IMR-90 (cell line): Measurements from ENCODE around the gene ACP2. TPM values are rescaled to one million over a fixed set of nuclear protein-coding genes. Genes with fewer than 3 reads are reported as not detected.

ENCODE experiments used
- ATAC-seq: fragments of 200-7000 bp; cut with Tn5 transposase; 2 replicates; pipeline ENCODE4 v1.9.1; 2020; ENCODE audit warnings: low read depth, mild to moderate bottlenecking, moderate library complexity
- BruUV-seq: library from RNA; stranded (reverse); fragments of 400-500 nt; replicated peaks from 2 replicates; lab custom pipeline; 2021; lab: Mats Ljungman, UMichigan
- CTCF ChIA-PET: fragments of 300-600 bp; formaldehyde crosslinking; extraction: SDS; loops from one replicate; lab custom pipeline; 2021; ENCODE audit warnings: antibody characterized with exemption; lab: Yijun Ruan, JAX
- POLR2A ChIA-PET: fragments of 300-600 bp; sonication (Branson Sonifier 250); formaldehyde crosslinking; loops from one replicate; lab custom pipeline; 2022; ENCODE audit warnings: antibody characterized with exemption; ENCODE audit not compliant: unreplicated experiment; lab: Charles Lee
- DNase-seq: peaks from one replicate; pipeline ENCODE4 v3.0.0; 2013
- H2AFZ ChIP-seq: replicated peaks from 2 replicates; pipeline ENCODE3; 2013; ENCODE audit warnings: low read length, mild to moderate bottlenecking; ENCODE audit not compliant: poor library complexity
- H2AK5ac ChIP-seq: 2 replicates; pipeline ENCODE4 v1.6.1; 2013; ENCODE audit warnings: low read depth, low read length, inconsistent platforms
- H2AK9ac ChIP-seq: replicated peaks from 2 replicates; pipeline ENCODE3; 2013; ENCODE audit warnings: mild to moderate bottlenecking, low read depth, low read length, moderate library complexity; ENCODE audit not compliant: poor library complexity
- H2BK120ac ChIP-seq: 2 replicates; pipeline ENCODE4 v1.6.1; 2013; ENCODE audit warnings: low read depth, low read length, inconsistent platforms
- H2BK15ac ChIP-seq: 3 replicates; pipeline ENCODE4 v1.6.1; 2013; ENCODE audit warnings: low read depth, low read length, inconsistent platforms
- H2BK20ac ChIP-seq: 2 replicates; pipeline ENCODE4 v1.6.1; 2013; ENCODE audit warnings: low read depth, mild to moderate bottlenecking, inconsistent platforms, low read length, moderate library complexity
- H2BK5ac ChIP-seq: 2 replicates; pipeline ENCODE4 v1.6.1; 2013; ENCODE audit warnings: mild to moderate bottlenecking, low read depth, low read length, inconsistent platforms; ENCODE audit not compliant: poor library complexity, severe bottlenecking
- H3K14ac ChIP-seq: replicated peaks from 2 replicates; pipeline ENCODE4 v1.6.1; 2013; ENCODE audit warnings: low read depth, low read length, inconsistent platforms
- H3K18ac ChIP-seq: 2 replicates; pipeline ENCODE4 v1.6.1; 2013; ENCODE audit warnings: low read depth, low read length, control low read depth
- H3K23ac ChIP-seq: 2 replicates; pipeline ENCODE4 v1.6.1; 2013; ENCODE audit warnings: low read depth, low read length, inconsistent platforms
- H3K27ac ChIP-seq: 2 replicates; pipeline ENCODE4 v1.5.1; 2013; ENCODE audit warnings: mild to moderate bottlenecking, control low read depth, low read length; ENCODE audit not compliant: insufficient read depth
- H3K27me3 ChIP-seq: 2 replicates; pipeline ENCODE4 v1.6.1; 2013; ENCODE audit warnings: low read length; ENCODE audit not compliant: control insufficient read depth, insufficient read depth
- H3K36me3 ChIP-seq: 2 replicates; pipeline ENCODE4 v1.6.1; 2013; ENCODE audit warnings: low read length, mixed read lengths; ENCODE audit not compliant: control insufficient read depth, insufficient read depth
- H3K4ac ChIP-seq: 2 replicates; pipeline ENCODE4 v1.6.1; 2013; ENCODE audit warnings: low read depth, low read length, inconsistent platforms
- H3K4me1 ChIP-seq: 2 replicates; pipeline ENCODE4 v1.6.1; 2013; ENCODE audit warnings: low read length, mixed read lengths; ENCODE audit not compliant: control insufficient read depth, insufficient read depth
- H3K4me2 ChIP-seq: 2 replicates; pipeline ENCODE4 v1.6.1; 2013; ENCODE audit warnings: low read depth, mild to moderate bottlenecking, control low read depth, low read length, moderate library complexity
- H3K4me3 ChIP-seq: 2 replicates; pipeline ENCODE4 v1.5.1; 2013; ENCODE audit warnings: low read depth, mild to moderate bottlenecking, control low read depth, low read length, moderate library complexity; ENCODE audit not compliant: insufficient read depth
- H3K56ac ChIP-seq: 2 replicates; pipeline ENCODE4 v1.6.1; 2013; ENCODE audit warnings: low read length, inconsistent platforms; ENCODE audit not compliant: insufficient read depth; ENCODE audit errors: extremely low read depth
- H3K79me1 ChIP-seq, 2 experiments: 2 replicates each; pipeline ENCODE4 v1.6.1; 2013; ENCODE audit warnings: low read length in 2 of 2, inconsistent platforms in 1 of 2, low read depth in 1 of 2
- H3K9ac ChIP-seq: 2 replicates; pipeline ENCODE4 v1.6.1; 2013; ENCODE audit warnings: low read depth, low read length, control low read depth
- H3K9me1 ChIP-seq: 2 replicates; pipeline ENCODE4 v1.6.1; 2013; ENCODE audit warnings: low read length, inconsistent platforms; ENCODE audit not compliant: insufficient read depth
- H3K9me3 ChIP-seq: 2 replicates; pipeline ENCODE4 v1.6.1; 2013; ENCODE audit warnings: low read length; ENCODE audit not compliant: control insufficient read depth, insufficient read depth
- H4K20me1 ChIP-seq: 2 replicates; pipeline ENCODE4 v1.6.1; 2013; ENCODE audit warnings: low read length, inconsistent platforms; ENCODE audit not compliant: insufficient read depth
- H4K5ac ChIP-seq: 2 replicates; pipeline ENCODE4 v1.6.1; 2013; ENCODE audit warnings: mild to moderate bottlenecking, low read depth, low read length, control low read depth
- H4K8ac ChIP-seq, 2 experiments: 2 replicates each; pipeline ENCODE4 v1.6.1; 2013; ENCODE audit warnings: low read depth in 2 of 2, low read length in 2 of 2, control low read depth in 1 of 2, inconsistent platforms in 1 of 2
- H4K91ac ChIP-seq: 2 replicates; pipeline ENCODE4 v1.6.1; 2013; ENCODE audit warnings: low read depth, low read length, inconsistent platforms; ENCODE audit not compliant: insufficient read depth
- BHLHE40 ChIP-seq: fragments of 150-350 bp; IDR thresholded peaks from 2 replicates; pipeline ENCODE4 v1.6.1; 2016; ENCODE audit warnings: mild to moderate bottlenecking, low read depth, low read length
- MAZ ChIP-seq: IDR thresholded peaks from 2 replicates; pipeline ENCODE4 v1.6.1; 2012; ENCODE audit warnings: low read depth, mild to moderate bottlenecking, low read length, improper control_type of control experiment, moderate library complexity, borderline replicate concordance
- POLR2A ChIP-seq: IDR thresholded peaks from 2 replicates; pipeline ENCODE4 v1.6.1; 2012; ENCODE audit warnings: mild to moderate bottlenecking, low read depth, low read length
- RCOR1 ChIP-seq: IDR thresholded peaks from 2 replicates; pipeline ENCODE4 v1.6.1; 2012; ENCODE audit warnings: mild to moderate bottlenecking, low read length, improper control_type of control experiment; ENCODE audit not compliant: insufficient replicate concordance
- SMC3 ChIP-seq: fragments of 150-350 bp; IDR thresholded peaks from 2 replicates; pipeline ENCODE4 v1.6.1; 2016; ENCODE audit warnings: low read depth, mild to moderate bottlenecking, antibody characterized with exemption, low read length, moderate library complexity
- WGBS, 2 experiments: methylation state at CpG; one replicate each; pipeline versions ENCODE4 v1.1.5 to v1.1.7; 2013; ENCODE audit warnings: missing lambda C conversion rate in 2 of 2; ENCODE audit not compliant: insufficient read length in 1 of 2; ENCODE audit errors: extremely low coverage in 2 of 2; 5-methylcytosine and 5-hydroxymethylcytosine counted together
- dilution Hi-C: fragments of 300-500 bp; cut with HindIII; formaldehyde crosslinking; loops from one replicate; pipeline ENCODE4 v1.14.3; 2018; ENCODE audit warnings: low sequenced_read_pairs; ENCODE audit not compliant: unreplicated experiment
- in situ Hi-C: fragments of 300-500 bp; cut with MboI; formaldehyde crosslinking; loops from 3 replicates; pipeline ENCODE4 v1.14.3; 2019; ENCODE audit warnings: low sequenced_read_pairs, inconsistent platforms, mixed read lengths
- intact Hi-C: fragments of 100-400 bp; cut with micrococcal nuclease; formaldehyde crosslinking; loops from 2 replicates; pipeline ENCODE4 v1.10.0; 2022
- polyA plus RNA-seq, 3 experiments: library from polyadenylated mRNA; depleted of rRNA; stranded (reverse); fragments of >200 nt; gene quantifications; 2 replicates each; pipeline ENCODE4 v1.2.3, GENCODE V29; 2012; ENCODE audit warnings: low replicate concordance in 1 of 3
- total RNA-seq: library from RNA; depleted of rRNA; stranded (reverse); fragments of >200 nt; gene quantifications from 2 replicates; pipeline ENCODE4 v1.2.3, GENCODE V29; 2012

ACP2 gene
- total and polyA plus RNA-seq, 2 of the 4 experiments (the other 2 are of a cell fraction): 17.7 to 23.6 TPM

DNA sequence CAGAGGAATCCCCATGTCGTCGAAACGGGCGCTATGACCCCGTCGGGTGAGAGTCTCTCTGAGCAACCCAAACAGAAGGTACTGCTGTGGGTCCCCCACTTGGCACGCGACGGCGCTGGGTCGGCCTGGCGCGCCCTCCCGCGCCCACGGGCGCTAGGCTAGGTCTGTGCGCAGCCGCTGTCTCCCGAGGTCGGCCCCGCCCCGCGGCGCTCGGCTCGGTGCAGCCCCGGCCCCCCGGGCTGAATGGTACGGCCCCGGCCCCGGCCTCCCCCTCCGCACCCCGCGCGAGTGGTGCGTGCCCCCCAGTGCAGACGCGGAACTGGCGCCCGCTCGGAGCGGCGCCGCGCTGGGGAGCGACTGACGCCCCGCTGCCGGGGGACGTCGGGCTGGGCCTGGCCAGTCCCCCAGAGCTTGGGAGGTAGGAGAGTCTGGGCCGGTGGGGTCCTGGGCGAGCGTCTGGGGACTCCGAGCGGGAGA, 21.3 kb upstream of the ACP2 start, which contains the start of gene MADD:
TSS of gene MADD (plus strand) at position 305 of the 477 bp plus-strand sequence.
- 0% methylated on average over 3 of the region's 57 CpGs; no CpG with 5 or more reads in 1 of the 2 experiments for WGBS, 2 experiments
- ATAC-seq: peak; percentile 91

More for the DNA sequence above, 21.3 kb upstream of the ACP2 start, which contains the start of gene MADD:
- Histone ChIP-seq H2BK20ac (peak within 1 kb of the TSS; percentile 76), H3K23ac (peak within 1 kb of the TSS; percentile 97), H2BK120ac (peak within 1 kb of the TSS; percentile 90), H3K36me3 (peaks cover 4% of the 10 kb centered on the region; the same call in 1 of the 2 replicates), H3K9me3 (no peaks in the 10 kb centered on the region), H3K27ac (peak within 1 kb of the TSS; percentile 99), H2AFZ (peak within 1 kb of the TSS; percentile 96), H4K20me1 (peaks cover 40% of the 10 kb centered on the region), H3K14ac (peak within 1 kb of the TSS; percentile 99), H2BK5ac (peak within 1 kb of the TSS; percentile 94), H3K4me3 (peak within 1 kb of the TSS; percentile 89), H3K9ac (peak within 1 kb of the TSS; percentile 95), H2AK5ac (peak within 1 kb of the TSS; percentile 60), H3K9me1 (peaks cover 26% of the 10 kb centered on the region), H4K5ac (peak within 1 kb of the TSS; percentile 97), H2BK15ac (peak within 1 kb of the TSS; percentile 84; the same call in 2 of the 3 replicates), H3K27me3 (no peaks in the 10 kb centered on the region), H3K4me1 (peaks cover 18% of the 10 kb centered on the region), H3K56ac (peak within 1 kb of the TSS; percentile 82), H3K4ac (peak within 1 kb of the TSS; percentile 99), H4K91ac (peak within 1 kb of the TSS; percentile 96), H2AK9ac (peak within 1 kb of the TSS; percentile 94), H3K79me1 (peaks cover 19 to 53% of the 10 kb centered on the region in 2 experiments), H3K18ac (peak within 1 kb of the TSS; percentile 98), H3K4me2 (peak within 1 kb of the TSS; percentile 97), H4K8ac (peak within 1 kb of the TSS; percentile 96)
- dilution Hi-C loops (no loop called here), intact Hi-C loops (loop anchor here (2.0 to 5.0 kb wide), 2 partner anchors 37 to 85 kb away; no protein-coding TSS in a partner anchor), in situ Hi-C loops (no loop called here)
- no TSS peak for BruUV-seq
- ChIA-PET CTCF (interaction anchor here (1.1 kb wide), 1 partner anchor 11 kb away, joined by 4 read pairs; no protein-coding TSS in a partner anchor), POLR2A (no interaction called here)
- peak; percentile 78 for DNase-seq
- no peak for TF ChIP-seq RCOR1
- TF ChIP-seq SMC3: no peak
- TF ChIP-seq POLR2A: peak; percentile 68
- peak; percentile 57; the same call in 1 of the 2 replicates for TF ChIP-seq MAZ
- TF ChIP-seq BHLHE40: peak; percentile 85
